ENCODE results near the gene ROS1.

The ROS1 gene

GRCh38 chr6:117465691-117466090 is 39.9 kb upstream of the ROS1 start:
- DNase-seq (ENCODE audit: low spot score), result no peak
- no peak overlapping the region for H3K4me3 ChIP-seq
- no peak for TF ChIP-seq CTCF (IDR thresholded peaks at IDR 0.05)
- no peak overlapping the region for H3K27ac ChIP-seq

GRCh38 chr6:117464700-117465099 is 39.0 kb upstream of the ROS1 start:
- Histone ChIP-seq H3K4me3 (no peak overlapping the region), H3K27ac (no peak overlapping the region)
- no peak for DNase-seq (ENCODE audit: low spot score)
- TF ChIP-seq CTCF (IDR thresholded peaks at IDR 0.05), result no peak

GRCh38 chr6:117463762-117464665 is 38.3 kb upstream of the ROS1 start:
- TF ChIP-seq CTCF (IDR thresholded peaks at IDR 0.05), result no peak
- no peak overlapping the region for H3K27ac ChIP-seq
- no peak overlapping the region for H3K4me3 ChIP-seq
- DNase-seq (ENCODE audit: low spot score), result no peak

- DNase-seq (ENCODE audit: low spot score), result no peak
- TF ChIP-seq CTCF (IDR thresholded peaks at IDR 0.05), result no peak
- Histone ChIP-seq H3K27ac (no peak overlapping the region), H3K4me3 (no peak overlapping the region)
Measured at GRCh38 chr6:117459204-117459944, 33.6 kb upstream of the ROS1 start.

GRCh38 chr6:117456998-117457397 is 31.3 kb upstream of the ROS1 start:
- Histone ChIP-seq H3K4me3 (no peak overlapping the region), H3K27ac (no peak overlapping the region)
- TF ChIP-seq CTCF (IDR thresholded peaks at IDR 0.05), result no peak
- DNase-seq (ENCODE audit: low spot score), result no peak

DNA sequence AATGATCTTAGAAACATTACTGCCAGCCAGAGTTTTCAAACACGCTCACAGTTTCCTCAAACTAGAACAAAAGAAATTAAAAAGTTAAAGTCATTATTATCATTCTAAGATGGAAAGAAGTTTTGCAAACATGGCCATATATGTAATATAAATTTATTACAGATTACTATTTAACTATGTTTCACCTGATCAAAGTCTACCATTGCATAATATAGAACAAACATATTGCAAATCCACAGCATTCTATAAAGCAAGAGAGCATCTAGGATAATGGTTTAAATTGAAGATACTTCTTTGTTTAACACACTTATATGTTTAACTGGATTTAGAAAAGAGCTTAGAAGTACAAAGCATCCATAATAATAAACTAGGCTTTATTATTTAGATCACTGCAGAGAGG is 30.5 kb upstream of the ROS1 start:
- no peak overlapping the region for H3K4me3 ChIP-seq
- no peak for TF ChIP-seq CTCF (IDR thresholded peaks at IDR 0.05)
- H3K27ac ChIP-seq, result no peak overlapping the region
- DNase-seq (ENCODE audit: low spot score), result no peak
